Amniotic stem cell (primary cell): ENCODE data around the gene JAKMIP1.

Source experiments
- DNase-seq: peaks from one replicate; lab custom pipeline; 2025; lab: John Stamatoyannopoulos, UW

The JAKMIP1 gene

GRCh38 chr4:6065166-6065565, 135.2 kb downstream of the JAKMIP1 start:
- DNase-seq, result no peak

DNA sequence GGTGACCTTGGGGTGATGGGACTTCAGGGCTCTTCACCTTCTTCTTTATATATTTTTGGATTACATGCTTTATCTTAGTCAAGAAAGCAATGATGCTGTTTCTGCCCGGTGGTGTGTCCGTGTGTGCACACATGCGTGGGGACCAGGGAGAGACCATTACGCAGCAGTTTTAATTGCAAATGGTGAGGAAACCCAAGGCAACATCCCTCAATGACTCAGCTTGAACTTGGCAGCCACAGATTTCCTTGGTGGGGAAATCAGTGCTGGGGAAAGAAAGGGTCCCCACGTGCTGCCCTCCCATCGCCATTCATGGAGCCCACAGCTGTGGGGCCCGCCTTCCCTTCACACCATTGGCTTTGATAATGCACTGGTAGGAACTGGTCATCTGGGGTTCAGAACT, 136.0 kb downstream of the JAKMIP1 start:
- no peak for DNase-seq

DNA sequence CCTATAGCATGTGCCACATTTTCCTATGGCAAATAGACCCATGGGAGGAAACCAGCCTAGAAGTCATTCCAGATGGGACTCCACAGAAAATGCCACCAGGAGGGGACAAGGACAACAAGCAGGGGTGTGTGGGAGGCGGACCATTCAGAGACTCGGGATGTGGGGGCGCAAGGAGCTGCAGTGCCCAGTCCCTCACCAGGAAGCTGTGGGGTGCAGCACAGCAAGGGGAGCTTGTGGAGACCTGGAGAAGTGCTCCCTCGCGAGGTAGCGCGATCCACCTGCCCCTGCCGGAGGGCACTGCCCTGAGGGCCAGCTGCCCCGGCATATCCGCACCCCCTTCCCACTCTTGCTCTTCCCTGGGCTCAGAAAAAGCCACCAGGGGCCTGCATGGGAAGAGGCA, 136.7 kb downstream of the JAKMIP1 start:
- DNase-seq, result no peak

- DNase-seq, result no peak
Measured at GRCh38 chr4:6062133-6062532, 138.2 kb downstream of the JAKMIP1 start.

- no peak for DNase-seq
Measured at GRCh38 chr4:6059375-6059805, 141.0 kb downstream of the JAKMIP1 start.

GRCh38 chr4:6058531-6059374, 141.6 kb downstream of the JAKMIP1 start:
- no peak for DNase-seq

DNA sequence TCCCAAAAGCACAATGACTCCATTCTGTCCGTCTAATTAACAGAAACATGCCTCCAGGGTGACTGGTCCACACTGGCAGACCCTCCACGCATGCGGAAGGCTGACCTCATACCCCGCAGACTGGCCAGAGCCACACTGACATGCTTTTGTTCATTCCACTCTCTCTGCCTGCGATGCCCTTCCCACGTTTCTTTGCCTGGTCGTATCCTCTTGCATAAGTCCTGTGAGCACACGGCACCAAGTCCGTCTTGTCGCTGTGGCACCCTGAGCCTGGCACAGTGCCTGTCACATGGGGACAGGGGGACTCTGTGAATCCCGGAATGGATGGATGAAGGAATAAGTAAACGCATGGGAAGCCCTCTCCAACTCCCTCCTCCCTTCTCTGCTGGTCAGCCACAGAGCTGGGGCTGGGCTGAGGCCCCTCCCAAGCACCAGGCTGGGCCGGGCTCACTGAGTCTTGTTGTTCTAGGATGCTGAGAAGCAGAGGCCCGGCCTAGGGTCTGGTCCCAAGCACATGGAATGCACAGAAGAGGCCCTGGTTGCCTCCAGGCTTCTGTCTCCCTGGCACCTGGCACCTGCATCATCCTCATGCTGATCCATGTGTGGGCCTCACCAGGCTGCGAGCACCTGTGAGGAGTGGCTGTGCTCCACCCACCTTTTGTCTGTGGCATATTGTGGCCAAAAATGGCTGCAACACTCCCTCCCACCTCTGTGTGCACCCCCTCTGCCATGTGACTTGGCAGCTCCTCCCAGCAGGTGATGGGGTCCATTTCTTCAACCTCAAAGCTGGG, 143.2 kb downstream of the JAKMIP1 start:
- DNase-seq, result no peak

GRCh38 chr4:6055436-6055835, 144.9 kb downstream of the JAKMIP1 start:
- DNase-seq, result no peak

DNA sequence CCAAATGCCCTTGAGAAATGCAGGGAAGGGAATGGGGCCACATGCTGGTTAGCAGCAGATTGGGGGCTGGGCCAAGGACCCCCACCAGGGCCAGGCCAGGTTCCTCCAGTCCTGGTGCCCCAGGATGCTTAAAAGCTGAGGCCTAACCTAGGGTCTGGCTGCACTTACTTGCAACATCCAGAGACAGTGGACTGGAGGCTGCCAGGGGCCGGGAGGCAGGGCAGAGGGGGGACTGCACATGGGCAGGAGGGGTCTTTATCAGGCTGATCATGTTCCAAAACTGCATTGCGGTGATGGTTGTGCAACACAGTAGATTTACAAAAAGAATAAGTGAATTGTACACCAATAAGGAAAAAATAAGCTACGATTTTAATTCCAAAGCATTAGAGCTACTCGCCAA, 145.3 kb downstream of the JAKMIP1 start:
- no peak for DNase-seq

- DNase-seq, result no peak
Measured at GRCh38 chr4:6054162-6054922, 146.0 kb downstream of the JAKMIP1 start.

DNA sequence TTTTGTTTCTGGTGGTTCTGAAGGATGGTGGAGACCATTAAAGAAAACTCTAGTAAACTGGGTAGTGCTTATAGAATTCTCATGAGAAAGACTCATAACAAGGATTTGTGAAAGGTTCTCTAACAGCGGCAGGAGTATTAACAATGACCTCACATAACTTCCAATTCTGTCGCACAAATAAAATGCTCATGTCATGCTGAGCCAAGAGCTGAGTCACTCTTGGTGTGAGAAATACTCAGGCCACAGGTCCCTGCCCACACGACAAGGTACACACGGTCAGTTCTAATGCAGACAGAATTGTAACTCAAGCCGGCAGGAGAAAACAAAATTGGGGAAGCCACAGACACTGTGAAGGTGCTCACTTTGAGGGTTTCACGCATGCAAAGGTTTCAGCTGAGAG, 147.7 kb downstream of the JAKMIP1 start:
- no peak for DNase-seq

- DNase-seq, result no peak
Measured at GRCh38 chr4:6050551-6050950, 149.8 kb downstream of the JAKMIP1 start.

DNA sequence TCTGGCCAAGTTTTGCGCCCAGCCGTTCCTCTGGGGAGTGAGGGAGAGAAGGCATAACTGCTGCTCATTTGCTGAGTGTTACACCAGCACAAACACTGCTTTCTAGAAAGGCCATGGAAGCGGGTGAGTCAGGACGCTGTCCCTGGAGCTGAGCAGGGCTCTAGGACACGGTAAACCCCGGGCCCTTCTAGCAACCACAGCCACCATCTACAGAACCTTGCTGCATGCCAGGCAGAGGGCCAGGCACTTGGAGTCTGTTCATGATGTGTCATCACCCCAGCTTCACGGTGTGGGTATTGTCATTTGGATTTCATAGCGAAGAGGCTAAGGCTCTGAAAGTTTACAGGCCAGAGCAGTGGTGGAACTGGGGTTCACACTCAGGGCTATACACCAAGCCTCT, 150.4 kb downstream of the JAKMIP1 start:
- DNase-seq, result no peak

DNA sequence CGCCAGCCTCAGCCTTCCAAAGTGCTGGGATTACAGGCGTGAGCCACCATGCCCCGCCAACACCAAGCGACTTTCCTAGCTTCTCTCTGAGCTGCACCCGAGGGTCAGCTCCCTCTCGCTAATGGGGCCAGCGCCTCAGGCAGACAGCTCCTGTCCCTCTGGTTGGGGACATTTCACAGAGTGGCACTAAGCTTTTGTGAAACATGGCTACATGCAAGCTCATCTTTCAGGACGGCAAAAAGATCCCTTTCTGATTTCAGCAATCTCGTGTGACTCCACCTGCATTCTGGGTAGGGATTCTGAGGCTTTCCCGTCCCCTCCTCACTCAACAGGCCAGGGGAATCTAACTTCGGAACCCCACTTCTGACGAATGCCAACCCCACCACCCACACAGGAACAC, 151.1 kb downstream of the JAKMIP1 start:
- no peak for DNase-seq

- DNase-seq, result no peak
Measured at GRCh38 chr4:6048537-6048936, 151.8 kb downstream of the JAKMIP1 start.

GRCh38 chr4:6047130-6047673, 153.1 kb downstream of the JAKMIP1 start:
- no peak for DNase-seq

DNA sequence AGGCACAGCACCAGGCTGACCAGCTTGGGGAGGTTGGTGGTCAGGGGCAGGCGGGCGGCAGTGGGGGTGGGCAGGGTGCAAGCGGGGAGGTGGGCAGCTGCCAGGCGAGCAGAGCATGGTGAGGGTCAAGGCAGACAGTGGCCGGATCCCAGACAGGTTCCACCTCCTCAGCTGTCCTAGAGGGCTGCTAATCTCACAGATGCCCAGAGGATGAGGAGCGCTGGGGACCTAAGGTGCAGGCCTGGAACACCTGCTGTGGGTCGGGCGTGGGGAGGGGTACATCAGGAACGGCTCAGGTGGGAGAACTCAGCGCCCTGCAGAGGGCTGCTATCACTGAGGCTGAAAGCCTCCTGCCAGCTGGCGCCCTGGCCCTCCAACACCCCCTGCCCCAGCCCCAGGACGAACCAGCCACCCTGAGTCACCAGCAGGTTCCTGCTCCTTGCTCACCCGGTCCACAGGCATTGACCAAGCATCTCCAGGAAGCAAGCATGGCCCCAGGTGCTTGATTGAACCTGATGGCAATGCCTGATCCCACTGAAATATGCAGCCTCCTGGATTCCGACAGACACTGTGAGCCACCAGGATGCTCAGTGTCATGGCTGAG, 153.7 kb downstream of the JAKMIP1 start:
- no peak for DNase-seq

DNA sequence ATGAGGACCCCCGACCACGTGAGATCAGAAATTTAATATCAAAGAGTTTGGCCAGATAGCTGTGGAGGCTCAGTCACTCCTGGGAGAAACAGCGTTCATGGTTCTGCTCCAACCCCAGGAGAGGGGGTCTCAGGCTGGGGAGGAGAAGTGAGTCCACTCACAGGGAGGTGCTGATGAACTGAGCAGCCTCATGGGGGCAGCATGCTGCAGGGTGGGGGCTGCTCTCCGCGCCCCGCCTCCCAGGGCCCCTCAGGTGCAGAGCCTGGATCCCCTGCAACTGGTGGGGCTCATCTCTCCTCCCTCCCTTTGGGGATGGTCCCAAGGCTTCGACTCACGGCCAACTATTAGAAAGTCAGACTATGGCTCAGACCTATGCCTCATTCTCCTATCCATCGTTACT, 155.5 kb downstream of the JAKMIP1 start:
- no peak for DNase-seq

DNA sequence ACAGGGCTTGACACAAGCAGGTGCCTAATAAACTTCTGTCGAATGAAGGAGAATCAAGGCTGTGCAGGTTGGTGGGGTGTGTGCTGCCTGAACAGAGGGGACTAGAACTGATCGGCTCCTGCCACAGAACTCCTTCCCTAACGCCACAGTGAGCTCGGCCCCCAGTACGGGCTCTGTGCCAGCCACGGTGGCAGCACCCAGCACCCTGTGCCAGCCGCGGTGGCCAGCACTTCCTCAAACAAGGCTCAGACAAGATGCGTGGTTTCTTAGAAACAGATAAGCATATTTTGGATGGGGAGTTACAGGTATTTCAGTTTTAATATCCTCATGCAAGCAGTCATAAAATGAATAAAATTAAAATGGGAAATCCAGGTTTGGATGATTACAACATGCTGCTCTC, 156.1 kb downstream of the JAKMIP1 start:
- DNase-seq, result no peak

GRCh38 chr4:6043843-6044242, 156.5 kb downstream of the JAKMIP1 start:
- DNase-seq, result no peak

DNA sequence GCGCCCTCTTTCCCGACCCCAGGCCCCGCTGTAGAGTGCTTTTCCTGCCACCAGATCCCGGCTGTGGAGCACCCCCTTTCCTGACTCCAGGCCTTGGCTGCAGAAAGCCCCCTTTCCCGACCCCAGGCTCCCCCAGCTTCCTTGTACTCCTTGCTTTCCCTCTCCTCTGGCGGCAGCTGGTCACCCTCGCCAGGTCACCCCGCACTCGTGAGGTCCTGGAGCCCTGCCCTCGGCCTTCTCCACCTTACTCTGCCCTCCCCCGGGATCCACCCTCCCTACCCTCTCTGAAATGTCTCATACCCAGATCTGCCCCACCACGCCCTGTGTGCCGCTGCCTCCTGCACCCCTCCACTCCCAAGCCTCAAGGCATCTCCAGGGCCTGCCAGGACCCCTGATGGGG, 157.2 kb downstream of the JAKMIP1 start:
- no peak for DNase-seq
